Stimulated activated CD4-positive, alpha-beta T cell treated with anti-CD3 and anti-CD28 coated beads, Interleukin-4, amount 100 ng/mL, for 1 hour (primary cell): Measurements from ENCODE around the gene RRBP1.

Source experiments
- DNase-seq: peaks from one replicate; pipeline ENCODE4 v3.0.0-alpha.2; 2020

The RRBP1 gene

DNA sequence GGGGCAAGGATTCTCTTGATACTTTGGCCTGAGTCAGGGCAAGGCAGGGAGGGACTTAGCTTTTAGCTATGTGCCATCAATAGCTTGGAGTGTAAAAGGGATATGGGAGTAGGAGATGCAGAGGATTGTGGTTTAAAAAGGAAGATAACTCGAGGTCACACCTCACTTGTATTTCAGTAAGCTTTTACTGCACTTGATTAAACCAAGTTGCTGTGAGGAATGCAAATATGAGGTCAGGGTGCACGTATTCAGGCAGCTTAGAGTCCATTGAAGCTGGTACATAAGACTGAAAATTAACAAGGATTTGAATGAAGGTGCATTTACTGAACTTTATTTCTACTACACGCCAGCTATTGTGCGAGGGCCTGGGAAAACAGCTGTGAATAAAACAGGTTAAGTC, 80.1 kb downstream of the RRBP1 start:
- no peak for DNase-seq

DNA sequence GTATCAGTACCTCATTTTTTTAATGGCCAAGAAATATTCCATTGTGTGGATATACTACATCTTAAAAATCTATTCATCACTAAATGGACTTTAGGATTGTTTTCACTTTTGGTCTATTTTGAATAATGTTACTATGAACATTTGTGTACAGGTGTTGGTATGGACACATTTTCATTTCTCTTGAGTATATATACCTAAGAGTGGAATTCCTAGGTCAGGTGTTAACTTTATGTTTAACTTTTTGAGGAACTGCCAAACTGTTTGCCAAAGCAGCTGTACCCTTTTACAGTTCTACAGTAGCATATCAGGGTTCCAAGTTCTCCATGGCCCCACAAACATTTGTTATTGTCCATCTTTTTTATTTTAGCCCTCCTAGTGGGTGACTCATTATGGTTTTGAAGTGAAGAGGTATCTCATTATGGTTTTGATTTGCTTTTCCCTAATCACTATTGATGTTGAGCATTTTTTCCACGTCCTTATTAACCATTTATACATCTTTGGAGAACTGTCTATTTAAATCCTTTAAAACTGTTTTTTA, 84.0 kb downstream of the RRBP1 start:
- DNase-seq: no peak

DNA sequence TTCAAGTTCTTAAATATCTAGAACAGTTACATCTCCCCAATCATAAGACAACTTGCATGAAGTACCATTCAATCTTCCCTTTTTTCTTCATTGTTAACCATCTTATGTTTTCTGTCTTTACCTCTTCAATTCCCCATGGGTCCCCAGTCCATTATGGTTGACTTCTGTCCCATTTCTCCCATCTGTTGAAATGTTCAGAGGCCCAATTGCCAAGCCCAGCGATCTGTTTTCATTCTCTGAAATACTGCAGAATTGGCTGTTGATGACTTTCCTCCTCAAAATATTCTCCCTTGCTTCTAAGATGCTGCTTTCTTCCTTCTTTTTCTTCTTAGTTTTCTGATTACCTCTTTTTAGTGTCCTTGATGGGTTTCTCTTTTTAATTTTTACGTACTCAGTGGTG, 86.2 kb downstream of the RRBP1 start:
- DNase-seq: no peak

DNA sequence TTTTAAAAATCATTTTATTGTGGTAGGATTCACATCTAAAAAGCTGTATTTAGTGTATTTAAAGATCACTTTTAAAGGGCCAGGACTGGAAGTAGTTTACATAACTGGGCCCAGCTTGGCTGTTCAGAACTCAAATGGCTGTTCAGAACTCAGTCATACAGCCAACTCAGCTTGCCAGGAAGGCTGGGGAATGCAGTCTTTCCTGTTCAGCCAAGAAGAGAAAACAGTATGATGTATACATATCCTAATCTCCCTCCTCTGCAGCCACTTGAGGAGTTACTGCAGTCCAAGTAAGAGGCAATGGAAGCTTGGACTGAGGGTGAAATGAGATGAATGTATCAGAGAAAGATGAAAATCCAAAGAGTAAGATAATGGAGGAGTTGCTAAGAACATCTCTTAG, 87.6 kb downstream of the RRBP1 start:
- no peak for DNase-seq

DNA sequence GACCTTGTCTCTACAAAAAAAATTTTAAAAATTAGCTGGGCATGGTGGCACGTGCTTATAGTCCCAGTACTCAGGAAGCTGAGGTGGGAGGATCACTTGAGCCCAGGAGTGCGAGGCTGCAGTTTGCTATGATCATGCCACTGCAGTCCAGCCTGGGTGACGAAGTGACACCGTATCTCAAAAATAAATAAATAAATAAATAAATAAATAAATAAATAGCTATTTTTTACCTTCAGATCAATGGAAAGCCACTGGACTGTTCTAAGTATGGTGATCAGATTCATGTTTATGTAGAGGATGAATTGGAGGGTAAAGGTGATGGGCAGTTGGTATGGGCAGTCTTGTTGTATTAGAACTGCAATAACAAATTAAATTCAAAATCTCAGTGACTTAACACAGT, 88.1 kb downstream of the RRBP1 start:
- no peak for DNase-seq

DNA sequence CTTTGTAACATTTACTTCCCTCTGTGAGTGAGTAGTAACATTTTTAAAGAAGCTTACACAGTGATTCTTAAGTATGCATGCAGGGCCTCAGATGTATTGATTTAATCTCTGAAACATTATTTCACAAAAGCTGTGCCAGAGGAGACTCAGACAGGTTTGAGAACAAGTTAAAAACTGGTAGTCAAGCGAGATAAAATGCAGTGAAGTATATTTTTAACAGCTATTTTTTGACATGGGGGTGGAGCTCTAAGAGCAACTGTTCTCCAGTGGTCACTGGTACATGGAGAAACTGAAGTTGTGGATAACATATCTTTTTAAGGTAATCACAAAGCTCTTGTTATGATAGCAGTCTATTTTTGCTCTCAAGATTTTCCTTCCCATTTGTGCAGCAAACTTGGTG, 91.8 kb downstream of the RRBP1 start:
- no peak for DNase-seq

DNA sequence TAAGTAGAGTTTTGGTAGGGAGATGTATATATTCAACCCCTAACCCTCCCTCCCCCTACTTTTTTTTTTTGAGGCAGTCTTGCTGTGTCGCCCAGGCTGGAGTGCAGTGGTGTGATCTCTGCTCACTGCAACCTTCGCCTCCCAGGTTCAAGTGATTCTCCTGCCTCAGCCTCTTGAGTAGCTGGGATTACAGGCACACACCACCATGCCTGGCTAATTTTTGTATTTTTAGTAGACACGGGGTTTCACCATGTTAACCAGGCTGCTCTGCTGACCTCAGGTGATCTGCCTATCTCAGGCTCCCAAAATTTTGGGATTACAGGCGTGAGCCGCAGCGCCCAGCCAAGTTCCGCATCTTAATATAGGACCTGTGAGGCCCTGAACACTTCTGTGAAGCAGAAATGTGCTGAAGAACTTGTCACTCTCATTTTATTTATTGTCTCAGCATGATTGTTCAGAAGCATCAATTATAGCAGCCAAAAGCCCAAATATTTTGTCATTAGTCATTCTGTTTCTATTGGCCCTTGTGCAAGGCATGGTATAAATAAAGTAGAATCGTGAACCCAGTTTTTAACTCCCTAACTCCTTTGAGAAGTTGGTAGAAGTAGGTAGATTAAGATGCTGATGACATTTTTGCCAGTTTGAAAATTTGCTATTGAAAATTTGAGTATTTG, 92.7 kb downstream of the RRBP1 start:
- no peak for DNase-seq

DNA sequence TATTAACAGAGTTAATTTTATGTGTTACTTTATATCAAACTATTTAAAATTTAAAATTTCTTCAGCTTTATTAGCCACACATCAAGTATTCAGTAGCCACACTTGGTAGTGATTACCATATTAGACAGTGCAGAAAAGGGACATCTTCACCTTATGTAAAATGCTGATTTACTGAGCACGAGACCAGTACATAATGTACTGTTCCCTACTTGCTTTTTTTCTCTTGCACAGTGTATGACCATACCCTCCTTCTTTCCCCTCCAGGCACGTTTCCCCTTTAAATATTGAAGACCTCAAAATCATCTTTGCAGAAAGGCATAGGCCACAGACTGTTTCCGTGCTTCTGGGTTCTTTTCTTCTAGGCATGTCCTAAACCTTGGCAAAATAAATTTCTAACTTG, 94.2 kb downstream of the RRBP1 start:
- no peak for DNase-seq

DNA sequence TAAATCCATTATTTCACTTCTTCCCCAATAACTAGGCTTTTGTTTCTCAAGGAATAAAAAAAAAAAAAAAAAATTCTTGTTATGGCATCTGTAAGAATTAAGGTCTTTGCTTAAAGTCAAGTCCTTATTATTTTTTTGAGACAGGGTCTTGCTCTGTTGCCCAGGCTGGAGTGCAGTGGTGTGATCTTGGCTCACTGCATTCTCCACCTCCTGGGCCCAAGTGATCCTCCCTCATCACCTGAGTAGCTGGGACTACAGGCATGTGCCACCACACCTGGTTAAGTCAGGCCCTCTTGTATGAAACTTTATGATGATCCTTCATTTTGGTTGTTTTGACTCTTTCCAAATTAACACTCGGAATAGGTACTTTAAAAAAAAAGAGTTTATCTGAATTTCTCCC, 94.9 kb downstream of the RRBP1 start:
- no peak for DNase-seq

DNA sequence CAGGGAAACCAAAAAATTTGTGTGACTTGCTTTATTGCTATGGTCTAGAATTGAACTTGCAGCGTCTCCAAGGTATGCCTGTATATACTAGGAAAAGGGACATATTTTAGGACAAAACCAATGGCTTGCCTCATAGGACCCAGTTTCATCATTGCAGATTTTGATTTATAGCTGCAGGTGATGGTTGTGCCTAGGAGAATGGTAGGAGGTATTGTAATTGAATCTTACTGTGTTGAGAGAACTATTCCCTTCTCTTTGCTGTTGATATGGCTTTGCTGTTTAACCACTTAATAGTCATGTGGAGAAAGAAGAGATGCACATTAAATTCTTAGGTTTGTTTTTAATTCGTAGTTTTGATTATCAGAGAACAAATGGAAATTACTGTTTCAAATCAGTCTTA, 95.8 kb downstream of the RRBP1 start:
- no peak for DNase-seq

DNA sequence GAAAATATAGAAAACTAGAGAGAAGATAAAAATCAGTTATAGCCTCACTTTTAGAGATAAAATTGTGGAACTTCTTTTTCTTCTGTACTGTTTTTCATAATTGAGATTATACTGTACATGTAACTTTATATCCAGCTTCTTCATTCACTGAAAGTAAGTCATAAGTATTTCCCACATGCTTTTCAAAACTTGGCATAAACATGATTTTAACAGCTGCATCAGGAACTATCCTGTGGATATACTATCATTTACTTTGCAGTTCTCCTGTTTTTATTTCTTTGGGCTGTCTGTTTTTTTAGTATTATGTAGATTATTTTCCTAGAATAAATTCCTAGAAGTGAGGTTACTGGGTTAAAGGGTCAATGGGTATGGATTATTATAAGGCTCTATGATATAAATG, 97.4 kb downstream of the RRBP1 start:
- DNase-seq: no peak

DNA sequence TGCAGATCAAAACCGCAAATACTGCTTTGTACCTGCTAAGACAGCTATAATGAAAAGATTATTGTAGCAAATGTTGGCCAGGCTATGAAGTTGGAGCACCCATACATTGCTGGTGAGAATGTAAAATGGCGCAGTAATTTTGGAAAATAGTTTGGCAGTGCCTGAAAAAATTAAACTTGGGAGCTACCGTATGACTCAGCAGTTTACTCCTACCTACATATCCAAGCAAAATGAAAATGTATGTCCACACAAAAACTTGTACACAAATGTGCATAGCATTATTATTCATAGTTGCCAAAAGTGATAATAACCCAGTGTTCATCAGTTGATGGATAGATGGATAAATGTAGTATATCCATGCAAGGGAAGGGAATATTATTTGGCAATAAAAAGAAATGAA, 98.9 kb downstream of the RRBP1 start:
- no peak for DNase-seq

DNA sequence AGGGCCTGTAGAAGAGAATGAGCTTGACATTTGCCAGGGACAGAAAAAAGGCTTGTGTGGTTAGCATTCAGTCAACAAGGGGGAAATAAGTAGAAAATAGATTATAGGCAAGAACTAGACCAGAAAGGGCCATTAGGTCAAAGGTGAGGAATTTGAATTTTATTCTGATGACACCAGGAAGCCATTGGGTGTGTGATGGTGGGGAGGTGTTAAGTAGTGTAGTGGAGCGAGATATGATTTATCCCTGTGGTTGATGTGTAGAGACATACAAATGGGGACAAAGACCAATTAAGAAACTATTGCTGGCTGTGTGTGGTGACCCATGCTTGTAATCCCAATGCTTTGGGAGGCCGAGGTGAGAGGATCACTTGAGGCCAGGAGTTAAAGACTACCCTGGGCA, 101.1 kb downstream of the RRBP1 start:
- no peak for DNase-seq

DNA sequence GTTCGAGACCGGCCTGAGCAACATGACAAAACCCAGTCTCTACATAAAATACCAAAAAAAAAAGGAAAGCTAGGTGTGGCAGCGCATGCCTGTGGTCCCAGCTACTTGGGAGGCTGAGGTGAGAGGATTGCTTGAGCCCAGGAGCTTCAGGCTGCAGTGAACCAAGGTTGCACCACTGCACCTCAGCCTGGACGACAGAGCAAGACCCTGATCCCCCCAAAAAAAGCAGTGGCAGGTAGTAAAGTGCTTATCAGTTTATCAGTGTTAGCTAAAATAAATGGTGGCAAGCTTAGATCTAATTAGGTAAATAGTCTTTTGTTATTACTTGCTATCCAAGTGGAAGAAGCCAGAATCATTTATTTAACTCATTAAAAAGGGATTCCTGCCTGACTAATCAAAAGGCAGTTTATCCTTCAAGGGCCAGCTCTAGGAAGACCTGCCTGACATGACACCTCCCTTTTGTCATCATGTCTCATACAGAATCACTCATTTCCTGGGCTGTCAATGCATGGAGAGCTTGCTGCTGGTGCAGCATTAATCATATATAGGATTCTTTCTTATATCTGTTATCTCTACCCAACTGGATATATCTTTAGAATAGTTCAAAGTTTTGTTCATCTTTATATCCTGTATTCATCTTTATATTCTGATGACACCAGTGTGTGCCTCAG, 102.5 kb downstream of the RRBP1 start:
- no peak for DNase-seq

DNA sequence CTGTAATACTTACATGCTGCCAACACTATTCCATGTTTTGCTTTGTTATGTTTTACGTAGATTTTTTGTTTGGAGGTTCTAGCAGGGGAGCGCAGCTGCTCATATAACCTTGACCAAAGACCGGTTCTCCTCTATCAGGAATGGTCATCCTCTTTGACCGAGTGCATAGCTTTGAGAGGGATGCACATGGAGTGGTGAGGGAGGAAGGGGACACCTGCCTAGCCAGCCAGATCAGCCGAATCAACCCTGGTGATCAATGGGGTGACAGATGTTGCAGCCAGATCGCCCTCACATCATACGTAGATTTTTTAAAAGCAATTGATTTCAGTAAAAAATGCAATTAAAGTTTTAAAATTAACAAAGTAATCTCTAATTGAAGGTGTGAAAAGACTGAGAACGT, 105.8 kb downstream of the RRBP1 start:
- DNase-seq: no peak

DNA sequence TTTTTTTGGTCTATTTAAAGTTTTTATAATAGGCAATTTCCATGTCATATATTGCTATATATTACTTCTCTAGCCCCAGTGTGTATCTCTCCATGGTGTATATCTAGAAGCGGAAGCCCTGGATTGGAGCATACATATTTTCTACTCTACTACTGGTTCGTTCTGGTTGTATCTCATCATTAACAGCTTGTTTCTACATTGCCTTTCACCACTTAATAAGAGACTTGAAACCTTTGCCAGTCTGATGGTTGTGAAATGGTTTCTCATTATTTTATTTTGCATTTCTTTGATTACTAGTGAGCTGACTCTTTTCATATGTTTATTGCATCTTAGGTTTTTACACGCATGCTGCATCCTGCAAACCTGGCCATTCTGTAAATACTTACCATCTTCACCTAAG, 108.6 kb downstream of the RRBP1 start:
- DNase-seq: no peak

DNA sequence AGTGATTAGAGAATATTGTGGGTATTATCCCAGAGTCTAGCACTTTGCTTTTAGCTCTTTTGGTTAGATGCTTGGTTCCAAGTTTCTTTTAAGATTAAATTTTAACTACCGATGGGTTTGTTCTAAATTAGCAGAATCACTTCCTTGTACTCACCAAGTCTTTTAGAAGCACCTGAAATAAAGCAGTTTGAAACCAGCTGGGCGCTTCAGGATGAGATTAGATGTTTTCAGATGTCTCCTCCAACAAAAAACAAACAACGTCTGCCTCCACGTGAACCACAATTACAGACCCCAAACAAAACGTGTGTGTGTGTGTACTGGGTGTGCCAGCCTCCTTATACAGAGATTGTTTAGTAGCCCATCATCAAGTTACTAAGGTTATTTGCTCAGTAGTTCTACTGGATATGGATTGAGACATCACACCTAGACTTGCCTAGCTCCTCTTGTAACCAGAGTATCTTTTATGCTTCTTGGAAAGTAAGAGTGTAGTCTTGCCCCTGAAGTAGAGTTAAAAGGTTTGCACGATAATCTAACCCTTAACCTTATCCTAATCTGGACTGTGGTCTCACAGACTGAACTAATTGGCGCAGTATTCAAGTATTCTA, 109.9 kb downstream of the RRBP1 start:
- DNase-seq: no peak

DNA sequence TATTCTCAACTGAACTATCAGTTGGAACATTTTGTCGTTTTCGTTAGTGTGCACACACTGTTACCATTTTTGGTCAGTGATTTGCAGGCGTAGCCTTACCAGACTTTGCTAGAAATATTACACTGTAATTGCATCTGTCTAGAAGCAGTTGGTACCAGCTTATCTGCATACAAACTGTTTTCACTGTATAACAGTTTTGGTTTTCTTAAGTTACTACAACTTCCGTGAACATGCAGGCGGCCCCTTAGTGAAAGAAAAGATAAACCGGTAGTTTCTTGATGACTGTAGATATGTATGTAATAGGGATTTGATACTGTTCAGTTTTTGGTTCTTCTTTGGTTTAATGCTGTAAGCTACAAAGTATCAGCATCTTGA, 110.9 kb downstream of the RRBP1 start:
- DNase-seq: no peak

DNA sequence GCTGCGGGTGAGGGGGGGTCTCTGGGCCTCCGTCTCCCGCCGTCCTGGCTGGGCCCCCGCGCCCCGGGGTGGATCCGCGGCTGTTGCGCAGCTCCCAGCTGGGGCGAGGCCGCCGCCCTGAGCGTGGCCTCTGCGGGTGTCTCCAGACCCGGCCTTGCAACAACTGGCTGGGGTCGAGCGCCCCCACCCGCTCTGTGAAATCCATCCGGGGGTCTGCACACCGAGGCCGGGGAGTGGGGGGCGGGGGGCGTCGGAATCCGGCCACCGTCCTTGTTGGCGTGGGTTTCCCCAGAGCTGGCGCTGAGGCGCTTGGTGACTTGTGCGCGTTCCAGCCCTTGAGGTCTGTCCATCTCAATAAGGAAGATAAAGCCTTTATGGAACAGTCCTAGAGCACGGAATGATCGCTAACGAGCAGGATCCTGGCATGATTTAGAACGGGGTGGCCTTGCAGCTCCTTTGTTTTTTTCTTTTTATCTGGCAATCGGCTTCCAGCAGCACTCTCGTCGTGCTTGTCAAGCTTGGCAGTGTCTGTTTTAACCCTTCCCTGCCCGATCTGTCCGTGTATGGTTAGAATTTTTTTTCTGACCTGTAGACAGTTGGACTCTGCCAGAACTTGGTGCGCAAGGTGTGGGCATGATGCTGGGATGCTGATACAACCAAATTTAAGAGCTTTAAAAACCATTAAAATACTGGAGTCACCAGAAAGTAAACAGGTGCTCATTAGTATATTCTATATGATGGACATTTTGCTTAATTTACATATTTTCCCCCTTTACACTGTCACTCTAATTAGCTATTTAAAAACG, 111.5 kb downstream of the RRBP1 start:
- DNase-seq: no peak

DNA sequence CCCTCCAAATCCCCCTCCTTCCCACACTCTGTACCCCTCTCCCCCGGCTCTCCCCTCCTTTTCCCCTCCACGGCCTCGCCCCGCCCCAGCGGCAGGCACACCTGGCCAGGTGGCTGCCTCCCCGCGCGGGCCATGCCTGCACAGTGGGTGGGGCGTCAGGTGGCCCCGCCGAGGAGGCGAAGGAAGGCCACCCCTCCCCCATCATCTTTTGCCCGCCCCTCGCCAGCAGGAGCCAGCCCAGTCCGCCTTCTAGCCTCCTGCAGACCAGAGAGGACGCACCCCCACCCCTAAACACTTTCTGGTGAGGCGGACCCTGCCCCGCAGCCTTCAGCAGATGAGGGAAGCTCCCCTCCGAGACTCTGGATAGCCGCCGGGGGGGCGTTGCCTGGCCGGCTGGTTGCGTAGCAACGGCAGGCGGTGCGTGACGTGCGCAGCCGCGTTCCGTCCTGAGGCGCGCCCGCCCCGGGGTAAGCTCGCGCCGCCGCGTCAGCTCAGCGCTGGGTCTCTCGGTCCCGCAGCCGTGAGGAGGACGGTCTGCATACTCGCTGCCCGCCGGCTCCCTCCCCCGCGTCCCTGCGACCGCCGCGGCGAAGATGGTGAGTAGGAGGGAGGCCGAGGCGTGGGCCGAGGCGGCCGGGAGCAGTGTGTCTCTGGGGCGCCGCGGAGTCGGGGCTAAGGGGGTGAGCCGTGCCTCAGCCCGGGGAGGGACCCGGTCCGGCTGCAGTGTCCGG, 112.3 kb downstream of the RRBP1 start, which contains the start of gene DSTN:
Gene DSTN (plus strand): TSS at position 460 of the 731 bp plus-strand sequence. CDS start 134 bp downstream, at position 594.
- DNase-seq: peak; percentile 87

DNA sequence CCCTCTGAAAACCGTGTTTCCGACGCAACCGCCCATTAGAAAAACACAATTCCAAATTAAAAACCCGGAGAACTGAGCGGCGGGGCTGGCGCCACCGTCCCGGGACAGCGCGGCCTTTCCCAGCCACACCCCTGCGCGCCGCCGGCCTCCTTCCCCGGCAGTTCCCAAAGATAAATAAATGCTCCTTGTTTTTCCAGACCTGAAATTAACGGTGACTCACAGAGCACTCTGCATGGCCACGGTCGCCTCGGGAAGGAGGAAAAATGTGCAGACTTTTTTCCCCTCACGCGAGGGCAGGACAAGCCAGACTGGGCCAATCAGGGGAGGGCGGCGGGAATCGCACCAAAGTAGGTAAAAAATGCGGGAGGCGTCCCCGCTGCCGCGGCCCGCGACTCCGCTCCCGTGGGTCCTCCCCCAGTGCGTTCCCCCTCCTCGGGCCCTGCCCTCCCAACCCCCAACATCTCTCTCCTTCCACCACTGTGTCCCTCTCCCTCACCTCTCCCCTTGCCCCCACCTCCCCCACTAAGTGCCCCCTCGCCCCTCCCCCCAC, 113.0 kb downstream of the RRBP1 start:
- peak; percentile 13 for DNase-seq

DNA sequence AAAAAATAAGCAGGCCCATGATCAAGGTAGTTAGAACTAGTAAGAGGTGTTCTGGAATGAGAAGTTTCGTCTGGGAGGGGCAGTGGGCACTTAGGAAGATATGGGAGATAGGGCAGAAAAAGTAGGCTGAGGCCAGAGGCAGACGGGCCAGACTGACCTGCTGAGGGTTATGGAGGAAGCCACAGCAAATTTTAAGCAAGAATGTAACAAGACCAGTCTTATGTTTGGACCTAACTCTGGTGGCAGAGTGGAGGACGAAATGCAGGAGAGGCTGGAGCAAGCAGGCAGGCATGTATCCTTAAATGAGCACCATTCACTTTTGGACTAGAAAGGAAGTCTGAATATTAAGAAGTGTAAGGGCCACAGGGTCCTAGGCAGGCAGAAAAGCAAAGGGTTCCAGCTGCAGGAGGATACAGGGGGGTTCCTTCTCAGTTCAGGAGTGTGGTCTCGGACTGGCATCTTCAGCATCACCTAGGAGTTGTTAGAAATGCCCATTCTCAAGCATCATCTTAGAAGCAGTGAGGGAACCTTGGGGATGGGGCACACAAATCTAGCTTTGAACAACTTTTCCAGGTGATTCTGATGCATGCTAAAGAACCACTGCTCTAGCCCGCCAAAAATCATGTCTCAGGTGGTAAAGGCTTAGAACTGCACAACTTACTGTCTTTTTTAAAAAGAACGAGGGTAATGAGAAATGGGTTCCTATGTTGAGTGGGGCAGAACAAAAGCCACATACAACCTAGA, 113.8 kb downstream of the RRBP1 start:
- no peak for DNase-seq
